ENCODE results near the gene TRIM72. TPM values are rescaled to one million over a fixed set of nuclear protein-coding genes. Genes with fewer than 3 reads are reported as not detected.

TRIM72 gene
- total and polyA plus RNA-seq, 9 of the 15 experiments (the other 6 are each of a cell fraction or from before 2014, with no cell fraction given): under 0.01 TPM; not detected in 8

- Histone ChIP-seq H3K27ac (ENCODE audit: extremely low read depth, low read depth, low read length) (no peak overlapping the region), H3K79me2 (ENCODE audit: control insufficient read depth, insufficient read depth, low read length) (no peaks in the 10 kb centered on the region), H3K27me3 (ENCODE audit: control insufficient read depth in 2 of 2, insufficient read depth in 2 of 2, low read length in 2 of 2) (no peaks in the 10 kb centered on the region), H3K9ac (ENCODE audit: insufficient read depth in 1 of 2, low read depth in 2 of 2, low read length in 2 of 2) (no peak overlapping the region), H3K9me1 (ENCODE audit: control insufficient read depth, insufficient read depth, low read length) (no peaks in the 10 kb centered on the region), H3K4me2 (ENCODE audit: insufficient read depth, low read length) (no peak overlapping the region), H3K36me3 (ENCODE audit: control insufficient read depth, insufficient read depth, low read length) (peaks cover 26% of the 10 kb centered on the region), H3K4me3 (no peak overlapping the region), H4K20me1 (replicated peaks; ENCODE audit: control insufficient read depth, insufficient read depth, low read length) (peaks cover 19% of the 10 kb centered on the region), H3K9me3 (replicated peaks; ENCODE audit: control insufficient read depth, insufficient read depth, low read depth, low read length) (no peaks in the 10 kb centered on the region), H2AFZ (ENCODE audit: low read depth, low read length) (no peak overlapping the region), H3K4me1 (replicated peaks in 1 of 2; ENCODE audit: control insufficient read depth in 2 of 2, insufficient read depth in 2 of 2, low read length in 2 of 2) (peaks cover 14 to 33% of the 10 kb centered on the region in 2 experiments)
- ATAC-seq (no peak), DNase-seq (ENCODE audit: extremely low read depth in 1 of 4, low spot score in 3 of 4) (no peak), FAIRE-seq (peak; percentile 23)
- ChIA-PET POLR2A (interaction anchor here (0.9 to 6.2 kb wide), 9 partner anchors 8 to 103 kb away, joined by 3 to 33 read pairs (median 10); partner anchors contain the start of genes FUS, PYDC1 and TRIM72), CTCF (ENCODE audit: low intra/inter-chr PET ratio) (no interaction called here)
- no peak for TF ChIP-seq ZNF609 (CRISPR knock-in tag; IDR thresholded peaks at IDR 0.05; ENCODE audit: borderline replicate concordance)
- peak; percentile 42 to 57; a peak in 3 of 4 replicates for TF ChIP-seq NRF1 (conservative IDR thresholded peaks at IDR 0.05 in 1 of 2, IDR thresholded peaks at IDR 0.05 in 1 of 2)
- TF ChIP-seq SUPT5H (IDR thresholded peaks at IDR 0.05): peak; percentile 57
- TF ChIP-seq ZNF655 (CRISPR knock-in tag; IDR thresholded peaks at IDR 0.05): no peak
- TF ChIP-seq FIP1L1 (IDR thresholded peaks at IDR 0.05; ENCODE audit: low read depth, low read length, poor library complexity, severe bottlenecking): no peak
- peak; percentile 52 for TF ChIP-seq POLR2B (IDR thresholded peaks at IDR 0.05; ENCODE audit: low read depth, partially characterized antibody)
- TF ChIP-seq CBFA2T2 (conservative IDR thresholded peaks at IDR 0.05): 0 out of 2 replicates have a peak, but pooled peaks have one; percentile 30
- peak; percentile 48 for TF ChIP-seq POLR2A (conservative IDR thresholded peaks at IDR 0.05)
- peak; percentile 57; the same call in 1 of the 2 replicates for TF ChIP-seq POLR2AphosphoS2 (IDR thresholded peaks at IDR 0.05; ENCODE audit: low read length)
- peak; percentile 69 for TF ChIP-seq CBFA2T3 (IDR thresholded peaks at IDR 0.05)
- peak; percentile 64 for TF ChIP-seq ZEB2 (IDR thresholded peaks at IDR 0.05)
- TF ChIP-seq ATF1 (CRISPR knock-in tag; IDR thresholded peaks at IDR 0.05): no peak
- TF ChIP-seq ATF1 (tag; IDR thresholded peaks at IDR 0.05): no peak
- intact Hi-C loops (cut with micrococcal nuclease): loop anchor here (2.0 to 10.0 kb wide), 4 partner anchors 53 to 665 kb away; no protein-coding TSS in a partner anchor
- BruUV-seq (replicated peaks): no TSS peak
- in situ Hi-C loops (cut with MboI): loop anchor here (5.0 kb wide), 1 partner anchor 93 kb away; no protein-coding TSS in a partner anchor
- 50% methylated on average over 5 of the region's 5 CpGs for WGBS (ENCODE audit: insufficient coverage, low coverage, missing lambda C conversion rate)
Measured at GRCh38 chr16:31199430-31200041, 14.4 kb upstream of the TRIM72 start.

Measured in K562 (cell line).